Stromal cell of bone marrow (primary cell): ENCODE results near the gene TSHZ1.

Experiments used
- DNase-seq: peaks from one replicate; pipeline ENCODE4 v3.0.0-alpha.2; 2012; ENCODE audit warnings: low read depth

The TSHZ1 gene

GRCh38 chr18:75223687-75224347, 13.2 kb downstream of the TSHZ1 start:
- DNase-seq: no peak

GRCh38 chr18:75226286-75226955, 15.8 kb downstream of the TSHZ1 start:
- no peak for DNase-seq

- DNase-seq: no peak
These were observed 16.3 kb downstream of the TSHZ1 start for GRCh38 chr18:75226956-75227316.

- no peak for DNase-seq
These were observed 17.1 kb downstream of the TSHZ1 start for GRCh38 chr18:75227535-75228296.

- DNase-seq: no peak
These were observed 18.4 kb downstream of the TSHZ1 start for GRCh38 chr18:75228967-75229366.

GRCh38 chr18:75229437-75229836, 18.8 kb downstream of the TSHZ1 start:
- DNase-seq: no peak

- no peak for DNase-seq
These were observed 19.8 kb downstream of the TSHZ1 start for GRCh38 chr18:75230163-75231052.

- DNase-seq: no peak
These were observed 20.4 kb downstream of the TSHZ1 start for GRCh38 chr18:75231053-75231406.

GRCh38 chr18:75234901-75235300, 24.3 kb downstream of the TSHZ1 start:
- no peak for DNase-seq

GRCh38 chr18:75235896-75236295, 25.3 kb downstream of the TSHZ1 start:
- no peak for DNase-seq

GRCh38 chr18:75238100-75238499, 27.5 kb downstream of the TSHZ1 start:
- DNase-seq: no peak

GRCh38 chr18:75238786-75239185, 28.2 kb downstream of the TSHZ1 start:
- DNase-seq: no peak

GRCh38 chr18:75240433-75240832, 29.8 kb downstream of the TSHZ1 start:
- DNase-seq: no peak

GRCh38 chr18:75241705-75242104, 31.1 kb downstream of the TSHZ1 start:
- DNase-seq: no peak

GRCh38 chr18:75244351-75245313, 34.0 kb downstream of the TSHZ1 start:
- no peak for DNase-seq

GRCh38 chr18:75246721-75247610, 36.4 kb downstream of the TSHZ1 start:
- DNase-seq: no peak

- peak; percentile 38 for DNase-seq
These were observed 37.2 kb downstream of the TSHZ1 start for GRCh38 chr18:75247611-75248421.

GRCh38 chr18:75248426-75249174, 38.0 kb downstream of the TSHZ1 start:
- no peak for DNase-seq

- no peak for DNase-seq
These were observed 38.5 kb downstream of the TSHZ1 start for GRCh38 chr18:75249175-75249518.
